Stimulated activated CD4-positive, alpha-beta T cell treated with anti-CD3 and anti-CD28 coated beads, TNF-alpha, amount 100 ng/mL, for 48 hours (primary cell): Measurements from ENCODE around the gene WFDC2.
"Not testable (repeated sequence)": the region's sequence is repeated elsewhere in the genome, so short reads cannot be mapped to it uniquely, and the experiment has no call there.

Experiments
- DNase-seq, 3 donors: peaks; one replicate each; pipeline ENCODE4 v3.0.0-alpha.2; 2020; ENCODE audit warnings: low read depth in 3 of 3

The WFDC2 gene

GRCh38 chr20:45452238-45452637 is 17.3 kb upstream of the WFDC2 start:
- DNase-seq = no peak

GRCh38 chr20:45452772-45453691 is 16.5 kb upstream of the WFDC2 start:
- DNase-seq = no peak

GRCh38 chr20:45456632-45457031 is 12.9 kb upstream of the WFDC2 start:
- peak in 2 of 3 donors; percentile 17 to 31 for DNase-seq

GRCh38 chr20:45459606-45460005 is 9.9 kb upstream of the WFDC2 start:
- DNase-seq = no peak

- DNase-seq = no peak
These were observed 8.3 kb upstream of the WFDC2 start for GRCh38 chr20:45461225-45461624.

- no peak for DNase-seq
These were observed 6.6 kb upstream of the WFDC2 start for GRCh38 chr20:45462711-45463509.

GRCh38 chr20:45463709-45464108 is 5.8 kb upstream of the WFDC2 start:
- no peak for DNase-seq

- no peak for DNase-seq
These were observed 3.9 kb upstream of the WFDC2 start for GRCh38 chr20:45465491-45466266.

GRCh38 chr20:45467172-45467571 is 2.4 kb upstream of the WFDC2 start:
- no peak for DNase-seq

GRCh38 chr20:45467861-45468260 is 1.7 kb upstream of the WFDC2 start:
- no peak for DNase-seq

GRCh38 chr20:45470262-45470931 is 844 bp downstream of the WFDC2 start:
- no peak for DNase-seq

- DNase-seq = no peak
These were observed 1.4 kb downstream of the WFDC2 start for GRCh38 chr20:45470937-45471336.

- DNase-seq = not testable (repeated sequence)
These were observed 2.7 kb downstream of the WFDC2 start for GRCh38 chr20:45472286-45472685.

GRCh38 chr20:45477530-45478148 is 8.1 kb downstream of the WFDC2 start:
- DNase-seq = not testable (repeated sequence)

- no peak for DNase-seq
These were observed 10.3 kb downstream of the WFDC2 start for GRCh38 chr20:45479822-45480221.

- no peak for DNase-seq
These were observed 15.1 kb downstream of the WFDC2 start for GRCh38 chr20:45484676-45485075.

- DNase-seq = no peak
These were observed 15.8 kb downstream of the WFDC2 start for GRCh38 chr20:45485388-45485787.

GRCh38 chr20:45487231-45487635 is 17.7 kb downstream of the WFDC2 start:
- no peak for DNase-seq

- no peak for DNase-seq
These were observed 19.6 kb downstream of the WFDC2 start for GRCh38 chr20:45489083-45489531.

- no peak for DNase-seq
These were observed 26.0 kb downstream of the WFDC2 start for GRCh38 chr20:45495501-45495941.

GRCh38 chr20:45496166-45496565 is 26.6 kb downstream of the WFDC2 start:
- DNase-seq = no peak
